ENCODE measurements around the gene PTPRCAP.

- no peak for TF ChIP-seq CTCF (IDR thresholded peaks at IDR 0.05; ENCODE audit: insufficient read depth, low read length)
- TF ChIP-seq GABPA (IDR thresholded peaks at IDR 0.05; ENCODE audit: low read depth), result no peak
These were observed 18.7 kb upstream of the PTPRCAP start for GRCh38 chr11:67456068-67456705.

Measured in HL-60 (cell line).